GM23248 (cell line): ENCODE results near the gene MED17. TPM values are rescaled to one million over a fixed set of nuclear protein-coding genes. Genes with fewer than 3 reads are reported as not detected.

ENCODE experiments used
- DNase-seq: peaks from one replicate; pipeline ENCODE4 v3.0.0-alpha.2; 2015
- H2AFZ ChIP-seq: fragments of 200-600 bp; sonication (generic); 2 replicates; pipeline ENCODE4 v1.6.1; 2016; ENCODE audit warnings: antibody characterized with exemption
- H3F3A ChIP-seq: fragments of 200-600 bp; sonication (generic); 2 replicates; pipeline ENCODE4 v1.6.1; 2016; ENCODE audit warnings: mild to moderate bottlenecking, antibody characterized with exemption, mixed run types; ENCODE audit not compliant: insufficient read depth
- H3K27ac ChIP-seq: fragments of 200-600 bp; sonication (generic); 2 replicates; pipeline ENCODE4 v1.5.1; 2016; ENCODE audit warnings: mild to moderate bottlenecking
- H3K27me3 ChIP-seq: fragments of 200-600 bp; sonication (generic); replicated peaks from 2 replicates; pipeline ENCODE4 v1.6.1; 2016; ENCODE audit warnings: mild to moderate bottlenecking; ENCODE audit not compliant: insufficient read depth
- H3K36me3 ChIP-seq: fragments of 200-600 bp; sonication (generic); 2 replicates; pipeline ENCODE4 v1.6.1; 2016; ENCODE audit warnings: low read depth, mild to moderate bottlenecking
- H3K4me1 ChIP-seq: fragments of 200-600 bp; sonication (generic); 2 replicates; pipeline ENCODE4 v1.6.1; 2016; ENCODE audit warnings: mild to moderate bottlenecking; ENCODE audit not compliant: insufficient read depth
- H3K4me2 ChIP-seq: fragments of 200-600 bp; sonication (generic); one replicate; pipeline ENCODE4 v1.6.1; 2016; ENCODE audit warnings: mild to moderate bottlenecking; ENCODE audit not compliant: unreplicated experiment
- H3K4me3 ChIP-seq: fragments of 200-600 bp; sonication (generic); 2 replicates; pipeline ENCODE4 v1.5.1; 2016; ENCODE audit warnings: mild to moderate bottlenecking
- H3K79me2 ChIP-seq: fragments of 200-600 bp; sonication (generic); 2 replicates; pipeline ENCODE4 v1.6.1; 2016; ENCODE audit warnings: mild to moderate bottlenecking; ENCODE audit not compliant: insufficient read depth
- H3K9ac ChIP-seq: fragments of 200-600 bp; sonication (generic); 2 replicates; pipeline ENCODE4 v1.6.1; 2016; ENCODE audit warnings: mild to moderate bottlenecking
- H3K9me2 ChIP-seq: fragments of 200-600 bp; sonication (generic); 2 replicates; pipeline ENCODE4 v1.6.1; 2016; ENCODE audit warnings: mixed run types, mild to moderate bottlenecking, moderate library complexity; ENCODE audit not compliant: insufficient read depth
- H3K9me3 ChIP-seq: fragments of 200-600 bp; sonication (generic); one replicate; pipeline ENCODE4 v1.6.1; 2017; ENCODE audit warnings: low read depth
- H4K20me1 ChIP-seq: fragments of 200-600 bp; sonication (generic); 2 replicates; pipeline ENCODE4 v1.6.0; 2016; ENCODE audit not compliant: insufficient read depth
- EZH2 ChIP-seq: fragments of 200-600 bp; sonication (generic); IDR thresholded peaks from 2 replicates; pipeline ENCODE4 v1.6.1; 2018; ENCODE audit warnings: antibody characterized with exemption, mild to moderate bottlenecking; ENCODE audit not compliant: insufficient read depth, poor library complexity, severe bottlenecking
- EZH2phosphoT487 ChIP-seq: fragments of 200-600 bp; sonication (generic); IDR thresholded peaks from 2 replicates; pipeline ENCODE4 v1.6.1; 2018; ENCODE audit warnings: antibody characterized with exemption, moderate library complexity, mild to moderate bottlenecking, low read depth; ENCODE audit not compliant: insufficient read depth
- WGBS, 2 experiments: methylation state at CpG; one replicate each; pipeline ENCODE4 v1.1.6; 2015 to 2017; ENCODE audit warnings: low lambda C conversion rate in 2 of 2, low coverage in 1 of 2; ENCODE audit errors: missing lambda C conversion rate in 2 of 2; 5-methylcytosine and 5-hydroxymethylcytosine counted together
- in situ Hi-C: fragments of 300-500 bp; cut with MboI; formaldehyde crosslinking; loops from 2 replicates; pipeline ENCODE4 v1.15.0; 2020
- polyA plus RNA-seq: library from polyadenylated mRNA; unstranded; fragments of >200 nt; fragmentation: Nextera tagmentation; extraction: Ambion mirVana; gene quantifications from 2 replicates; pipeline ENCODE4 v1.2.1, GENCODE V29; 2016
- total RNA-seq: library from RNA; depleted of rRNA; stranded (reverse); fragments of >200 nt; shearing (Covaris generic); gene quantifications from 2 replicates; pipeline ENCODE4 v1.2.3, GENCODE V29; 2014

The MED17 gene
- total and polyA plus RNA-seq, 2 experiments from 2014 or later: 22.2 to 22.4 TPM

DNA sequence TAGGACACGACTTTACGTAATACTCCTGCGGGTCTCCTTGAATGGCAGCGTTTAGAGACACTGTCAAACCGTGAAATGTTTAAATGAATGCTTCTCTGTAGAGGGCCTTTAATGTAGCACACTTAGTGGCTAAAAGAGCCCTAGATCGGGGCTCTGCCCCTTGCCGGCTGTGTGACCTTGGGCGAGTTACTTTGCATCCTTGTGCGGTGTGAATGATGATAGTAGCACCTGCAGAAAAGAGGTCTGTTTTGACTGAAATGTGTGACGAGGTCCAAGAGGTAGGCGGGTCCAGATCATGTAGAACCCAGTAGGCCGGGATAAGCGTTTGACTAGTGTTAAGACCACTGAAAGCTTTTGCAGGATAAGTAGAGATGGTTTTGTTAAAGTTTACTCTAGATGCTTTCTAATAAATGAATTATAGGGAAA lies 866 bp downstream of the MED17 start:
- DNase-seq: peak; percentile 26
- Histone ChIP-seq H3F3A (no peaks in the 10 kb centered on the region), H3K9ac (peak overlapping the region; percentile 98), H4K20me1 (peaks cover 8% of the 10 kb centered on the region; the same call in 1 of the 2 replicates), H3K36me3 (peaks cover 26% of the 10 kb centered on the region), H2AFZ (peak overlapping the region; percentile 92), H3K4me3 (peak overlapping the region; percentile 94), H3K9me2 (no peaks in the 10 kb centered on the region), H3K4me2 (peak overlapping the region; percentile 82), H3K9me3 (no peaks in the 10 kb centered on the region), H3K79me2 (peaks cover 67% of the 10 kb centered on the region), H3K27me3 (no peaks in the 10 kb centered on the region), H3K27ac (peak overlapping the region; percentile 92), H3K4me1 (peaks cover 23% of the 10 kb centered on the region)
- 0 to 1% methylated on average over 13 of the region's 13 CpGs for WGBS, 2 experiments
- no peak for TF ChIP-seq EZH2phosphoT487
- TF ChIP-seq EZH2: no peak
- in situ Hi-C loops: no loop called here

- Histone ChIP-seq H3K79me2 (peaks cover 95% of the 10 kb centered on the region), H3K9me2 (no peaks in the 10 kb centered on the region), H3K36me3 (peaks cover 83% of the 10 kb centered on the region), H2AFZ (no peak overlapping the region), H3K27me3 (no peaks in the 10 kb centered on the region), H3K27ac (no peak overlapping the region), H3K4me1 (peaks cover 10% of the 10 kb centered on the region; the same call in 1 of the 2 replicates), H4K20me1 (peaks cover 13% of the 10 kb centered on the region), H3F3A (peaks cover 7% of the 10 kb centered on the region; the same call in 1 of the 2 replicates), H3K9ac (no peak overlapping the region), H3K4me3 (no peak overlapping the region), H3K9me3 (no peaks in the 10 kb centered on the region), H3K4me2 (no peak overlapping the region)
- DNase-seq: no peak
- TF ChIP-seq EZH2 (no peak), EZH2phosphoT487 (no peak)
- WGBS, 2 experiments: 92 to 97% methylated on average over 5 of the region's 5 CpGs
- in situ Hi-C loops: no loop called here
Observed at GRCh38 chr11:93791493-93791892, 7.4 kb downstream of the MED17 start.

DNA sequence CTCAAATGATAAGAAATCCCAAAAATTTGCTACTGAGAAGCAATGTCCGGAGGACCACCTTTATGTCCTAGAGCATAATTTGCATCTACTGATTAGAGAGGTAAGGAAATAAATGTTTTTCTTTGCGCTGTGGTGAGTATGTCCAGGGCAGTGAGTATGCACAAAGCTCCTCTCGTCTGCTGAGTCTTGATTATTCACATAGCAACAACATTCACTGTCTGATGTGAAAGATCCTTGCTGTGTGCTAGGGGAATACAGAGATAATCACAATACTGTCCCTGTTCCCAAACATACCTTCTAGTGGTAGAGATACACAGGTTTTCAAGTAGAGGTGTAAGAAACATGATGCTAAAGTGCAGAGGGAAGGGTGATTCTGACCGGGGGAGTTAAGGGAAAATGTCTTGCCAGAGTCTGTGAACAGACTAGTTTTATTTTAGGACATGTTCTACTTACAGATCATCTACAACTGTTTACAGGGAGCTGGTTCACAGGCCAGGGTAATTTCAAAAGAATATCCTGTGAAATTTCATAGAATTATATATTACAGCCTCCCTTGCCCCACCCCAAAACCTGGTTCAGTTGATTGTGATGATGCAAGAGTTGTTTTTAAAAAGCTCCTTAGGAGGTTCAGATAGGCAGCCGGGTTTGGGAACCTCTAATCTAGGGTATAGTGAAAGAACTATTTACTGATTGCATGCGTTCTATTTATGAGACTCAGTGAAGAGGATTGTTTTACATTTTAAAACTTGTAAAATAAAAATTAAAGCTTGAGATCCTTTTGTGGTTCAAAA lies 12.6 kb downstream of the MED17 start:
- H3K4me1 ChIP-seq: no peaks in the 10 kb centered on the region
- no peaks in the 10 kb centered on the region for H3K9me2 ChIP-seq
- peaks cover 92% of the 10 kb centered on the region for H3K79me2 ChIP-seq
- H3F3A ChIP-seq: peaks cover 7% of the 10 kb centered on the region; the same call in 1 of the 2 replicates
- H4K20me1 ChIP-seq: peaks cover 11% of the 10 kb centered on the region; the same call in 1 of the 2 replicates
- H3K27me3 ChIP-seq: no peaks in the 10 kb centered on the region
- no peak overlapping the region for H3K4me2 ChIP-seq
- TF ChIP-seq EZH2: no peak
- no peak for TF ChIP-seq EZH2phosphoT487
- no peak for DNase-seq
- no peak overlapping the region for H3K27ac ChIP-seq
- no peak overlapping the region for H3K9ac ChIP-seq
- 96 to 98% methylated on average over 6 of the region's 6 CpGs for WGBS, 2 experiments
- peaks cover 81% of the 10 kb centered on the region for H3K36me3 ChIP-seq
- no peaks in the 10 kb centered on the region for H3K9me3 ChIP-seq
- H3K4me3 ChIP-seq: no peak overlapping the region
- no peak overlapping the region for H2AFZ ChIP-seq
- in situ Hi-C loops: no loop called here

DNA sequence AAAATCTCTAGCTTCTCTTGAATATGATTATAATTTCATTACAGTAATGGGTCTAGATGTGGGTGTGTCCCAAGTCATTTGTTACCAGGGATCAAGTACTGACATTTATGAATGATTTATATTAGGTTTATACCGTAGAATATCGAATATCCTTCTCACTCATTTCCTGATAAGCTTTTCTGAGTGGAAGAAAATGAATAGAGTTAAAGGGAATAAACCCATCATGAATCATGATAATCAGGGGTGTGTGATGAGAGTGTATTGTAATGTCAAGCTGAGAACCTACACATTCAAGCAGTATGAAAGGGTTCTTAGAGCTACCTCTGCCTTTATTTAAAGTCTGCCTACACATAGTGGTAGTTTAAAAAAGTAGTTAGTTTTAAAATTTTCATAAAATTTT lies 17.3 kb downstream of the MED17 start:
- TF ChIP-seq EZH2phosphoT487: no peak
- TF ChIP-seq EZH2: no peak
- Histone ChIP-seq H3K36me3 (peaks cover 80% of the 10 kb centered on the region), H4K20me1 (peaks cover 2% of the 10 kb centered on the region; the same call in 1 of the 2 replicates), H3K79me2 (peaks cover 86% of the 10 kb centered on the region), H3K27ac (no peak overlapping the region), H3K9ac (no peak overlapping the region), H3K4me2 (no peak overlapping the region), H3K4me3 (no peak overlapping the region), H3K9me2 (no peaks in the 10 kb centered on the region), H3F3A (no peaks in the 10 kb centered on the region), H3K9me3 (no peaks in the 10 kb centered on the region), H3K4me1 (no peaks in the 10 kb centered on the region), H3K27me3 (no peaks in the 10 kb centered on the region), H2AFZ (no peak overlapping the region)
- 45% methylated on average over 2 of the region's 2 CpGs for WGBS, 2 experiments
- in situ Hi-C loops: no loop called here
- no peak for DNase-seq
